K562 (cell line): ENCODE measurements around the gene GNB5.

Source experiments
- CEBPB ChIP-seq: fragments of 450-650 bp; IDR thresholded peaks from 2 replicates; pipeline ENCODE4 v1.6.1; 2016; ENCODE audit warnings: missing genetic modification characterization, missing compliant biosample characterization
- COPS2 ChIP-seq: fragments of 450-650 bp; conservative IDR thresholded peaks from 2 replicates; pipeline ENCODE4 v1.6.1; 2016; ENCODE audit warnings: mild to moderate bottlenecking, moderate library complexity
- HDAC2 ChIP-seq: fragments of 450-650 bp; IDR thresholded peaks from 2 replicates; pipeline ENCODE4 v1.6.1; 2016; ENCODE audit warnings: mild to moderate bottlenecking
- KAT7 ChIP-seq: sonication (generic); formaldehyde crosslinking; IDR thresholded peaks from 2 replicates; pipeline ENCODE4 v1.8.0; 2022; ENCODE audit warnings: missing genetic modification reagents, mild to moderate bottlenecking, borderline replicate concordance
- RAD21 ChIP-seq, 2 experiments: fragments of 250-450 bp in 1 of 2; fragments of 450-650 bp in 1 of 2; sonication (Bioruptor Pico) in 1 of 2; formaldehyde crosslinking in 1 of 2; IDR thresholded peaks in 1 of 2; conservative IDR thresholded peaks in 1 of 2; 2 replicates each; pipeline versions ENCODE4 v1.4.0 to v1.8.0; 2020 to 2022; ENCODE audit warnings: mild to moderate bottlenecking in 2 of 2, moderate library complexity in 1 of 2
- RAD51 ChIP-seq: fragments of 450-650 bp; IDR thresholded peaks from 2 replicates; pipeline ENCODE4 v1.7.1; 2016; ENCODE audit warnings: low read depth, mild to moderate bottlenecking, borderline replicate concordance
- TF ChIP-seq, protein P1 (sequence below): fragments of 250-450 bp; sonication (Bioruptor Pico); IDR thresholded peaks from 2 replicates; pipeline ENCODE4 v1.5.0; 2021; ENCODE audit warnings: mild to moderate bottlenecking, borderline replicate concordance

DNA sequence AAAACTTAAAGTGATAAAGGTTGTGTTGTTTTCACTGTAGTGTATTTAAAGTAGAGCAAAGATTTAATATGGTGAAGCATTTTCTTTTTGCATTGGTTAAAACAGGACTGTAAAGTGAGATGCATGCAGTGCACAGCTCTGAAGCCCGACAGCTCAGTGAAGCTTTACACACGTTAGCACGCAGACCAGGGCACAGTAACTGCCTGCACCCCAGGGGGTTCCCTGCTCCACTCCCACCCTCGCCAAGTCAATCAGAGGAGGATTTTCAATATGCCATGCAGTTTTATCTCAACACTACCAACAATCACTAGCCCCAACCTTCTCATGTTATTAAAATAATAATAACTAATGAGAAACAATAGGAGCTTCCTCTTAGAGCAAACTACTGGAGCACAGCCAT lies 50.5 kb downstream of the GNB5 start:
- no peak for TF ChIP-seq HDAC2
- TF ChIP-seq CEBPB = no peak
- no peak for TF ChIP-seq RAD51
- TF ChIP-seq KAT7 = no peak
- TF ChIP-seq, protein P1, sequence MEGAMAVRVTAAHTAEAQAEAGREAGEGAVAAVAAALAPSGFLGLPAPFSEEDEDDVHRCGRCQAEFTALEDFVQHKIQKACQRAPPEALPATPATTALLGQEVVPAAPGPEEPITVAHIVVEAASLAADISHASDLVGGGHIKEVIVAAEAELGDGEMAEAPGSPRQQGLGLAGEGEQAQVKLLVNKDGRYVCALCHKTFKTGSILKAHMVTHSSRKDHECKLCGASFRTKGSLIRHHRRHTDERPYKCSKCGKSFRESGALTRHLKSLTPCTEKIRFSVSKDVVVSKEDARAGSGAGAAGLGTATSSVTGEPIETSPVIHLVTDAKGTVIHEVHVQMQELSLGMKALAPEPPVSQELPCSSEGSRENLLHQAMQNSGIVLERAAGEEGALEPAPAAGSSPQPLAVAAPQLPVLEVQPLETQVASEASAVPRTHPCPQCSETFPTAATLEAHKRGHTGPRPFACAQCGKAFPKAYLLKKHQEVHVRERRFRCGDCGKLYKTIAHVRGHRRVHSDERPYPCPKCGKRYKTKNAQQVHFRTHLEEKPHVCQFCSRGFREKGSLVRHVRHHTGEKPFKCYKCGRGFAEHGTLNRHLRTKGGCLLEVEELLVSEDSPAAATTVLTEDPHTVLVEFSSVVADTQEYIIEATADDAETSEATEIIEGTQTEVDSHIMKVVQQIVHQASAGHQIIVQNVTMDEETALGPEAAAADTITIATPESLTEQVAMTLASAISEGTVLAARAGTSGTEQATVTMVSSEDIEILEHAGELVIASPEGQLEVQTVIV = no peak
- no peak for TF ChIP-seq RAD21 (CRISPR knock-in tag; conservative IDR thresholded peaks at IDR 0.05 in 1 of 2, IDR thresholded peaks at IDR 0.05 in 1 of 2)
- no peak for TF ChIP-seq COPS2
